Right lobe of liver (tissue), 6 donors: Measurements from ENCODE around the gene EPHB6. TPM values are rescaled to one million over a fixed set of nuclear protein-coding genes. Genes with fewer than 3 reads are reported as not detected.

Experiments
- ATAC-seq, 4 donors: fragments of 200-7000 bp; cut with Tn5 transposase; one replicate each; pipeline ENCODE4 v1.9.1; 2020; ENCODE audit warnings: mild to moderate bottlenecking in 4 of 4, moderate library complexity in 4 of 4
- DNase-seq, 3 donors: peaks; one replicate each; pipeline ENCODE4 v3.0.0-alpha.2; 2020
- H3K27ac ChIP-seq, 3 donors: fragments of 200-600 bp; one replicate each; pipeline ENCODE4 v1.8.0; 2022
- H3K27me3 ChIP-seq, 2 donors: fragments of 200-600 bp; one replicate each; pipeline ENCODE4 v1.8.0; 2022
- H3K36me3 ChIP-seq, 4 donors: fragments of 200-600 bp; sonication (generic) in 1 of 4; one replicate each; pipeline versions ENCODE4 v1.5.1 to v1.8.0; 2017 to 2022; ENCODE audit warnings: control low read depth in 1 of 4
- H3K4me1 ChIP-seq, 4 donors: fragments of 200-600 bp; sonication (generic) in 1 of 4; one replicate each; pipeline versions ENCODE4 v1.5.1 to v1.8.0; 2017 to 2022; ENCODE audit warnings: control low read depth in 1 of 4
- H3K4me3 ChIP-seq, 3 donors: fragments of 200-600 bp; one replicate each; pipeline ENCODE4 v1.8.0; 2022
- H3K9me3 ChIP-seq, 4 donors: fragments of 200-600 bp; sonication (generic) in 1 of 4; one replicate each; pipeline versions ENCODE4 v1.5.1 to v1.8.0; 2017 to 2022; ENCODE audit warnings: control low read depth in 1 of 4
- POLR2A ChIP-seq: fragments of 450-650 bp; IDR thresholded peaks from one replicate; pipeline ENCODE4 v1.6.1; 2017; ENCODE audit warnings: antibody characterized with exemption, mild to moderate bottlenecking
- WGBS: methylation state at CpG from one replicate; pipeline ENCODE4 v1.1.6; 2018; ENCODE audit warnings: low coverage, low lambda C conversion rate; ENCODE audit not compliant: insufficient coverage; ENCODE audit errors: missing lambda C conversion rate; 5-methylcytosine and 5-hydroxymethylcytosine counted together
- intact Hi-C, 2 donors: fragments of 100-400 bp; cut with DNase I; formaldehyde crosslinking; loops; one replicate each; pipeline versions ENCODE4 v1.11.2 to v1.14.1; 2022
- total RNA-seq, 6 experiments: library from RNA; depleted of rRNA in 2 of 6; stranded (reverse); fragments of >200 nt in 2 of 6; fragmentation: NEBNext Ultra II Directional in 3 of 6; extraction: Animal tissue kit (Norgen Biotek cat#: 25700) in 3 of 6; gene quantifications; one replicate each; pipeline versions ENCODE4 v1.1.0 to v1.2.4, GENCODE V29; 2016 to 2023
- TF ChIP-seq, protein P1 (sequence below), 4 donors: fragments of 200-600 bp in 3 of 4; fragments of 450-650 bp in 1 of 4; IDR thresholded peaks; one replicate each; pipeline versions ENCODE4 v1.5.1 to v1.8.0; 2016 to 2022; ENCODE audit warnings: antibody characterized with exemption in 4 of 4, mild to moderate bottlenecking in 2 of 4
- donor health status: DM: no; HTN: yes; CAD: no.
- donor health status: DM: no; HTN: no; CAD: no.
- donor health status: DM: no; HTN: no; CAD: no.
- donor health status: DM: no; HTN: yes; CAD: no.
- donor health status: DM: no; HTN: yes; CAD: no.

The EPHB6 gene
- total RNA-seq, 6 experiments from 2014 or later: 1.5 to 6.1 (median 3.2) TPM

DNA sequence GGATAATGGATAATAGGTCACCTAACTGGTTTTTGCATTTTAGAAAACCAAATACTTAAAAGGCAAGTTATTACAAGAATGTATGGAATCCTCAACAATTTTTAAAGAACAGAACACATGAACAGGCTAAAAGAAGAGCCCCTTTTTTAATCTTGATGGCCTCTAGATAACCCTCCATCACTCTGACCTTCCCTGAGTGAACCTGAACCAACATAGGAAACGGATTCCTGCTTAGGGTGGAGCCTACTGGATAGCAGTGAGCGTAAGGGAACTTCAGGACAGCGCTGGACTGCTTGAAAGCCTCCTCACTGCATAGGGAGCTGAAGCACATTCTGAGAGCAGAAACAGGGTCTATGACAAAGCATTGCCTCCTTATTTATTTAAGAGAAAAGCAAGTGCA, 58.2 kb downstream of the EPHB6 start:
- 50% methylated on average over 2 of the region's 3 CpGs for WGBS
- Histone ChIP-seq H3K27me3 (no peaks in the 10 kb centered on the region), H3K36me3 (no peaks in the 10 kb centered on the region), H3K9me3 (no peaks in the 10 kb centered on the region), H3K4me1 (no peaks in the 10 kb centered on the region), H3K4me3 (no peak overlapping the region), H3K27ac (no peak overlapping the region)
- DNase-seq: peak in 1 of 3 donors; percentile 5
- ATAC-seq: no peak
- TF ChIP-seq POLR2A: no peak
- TF ChIP-seq, protein P1, sequence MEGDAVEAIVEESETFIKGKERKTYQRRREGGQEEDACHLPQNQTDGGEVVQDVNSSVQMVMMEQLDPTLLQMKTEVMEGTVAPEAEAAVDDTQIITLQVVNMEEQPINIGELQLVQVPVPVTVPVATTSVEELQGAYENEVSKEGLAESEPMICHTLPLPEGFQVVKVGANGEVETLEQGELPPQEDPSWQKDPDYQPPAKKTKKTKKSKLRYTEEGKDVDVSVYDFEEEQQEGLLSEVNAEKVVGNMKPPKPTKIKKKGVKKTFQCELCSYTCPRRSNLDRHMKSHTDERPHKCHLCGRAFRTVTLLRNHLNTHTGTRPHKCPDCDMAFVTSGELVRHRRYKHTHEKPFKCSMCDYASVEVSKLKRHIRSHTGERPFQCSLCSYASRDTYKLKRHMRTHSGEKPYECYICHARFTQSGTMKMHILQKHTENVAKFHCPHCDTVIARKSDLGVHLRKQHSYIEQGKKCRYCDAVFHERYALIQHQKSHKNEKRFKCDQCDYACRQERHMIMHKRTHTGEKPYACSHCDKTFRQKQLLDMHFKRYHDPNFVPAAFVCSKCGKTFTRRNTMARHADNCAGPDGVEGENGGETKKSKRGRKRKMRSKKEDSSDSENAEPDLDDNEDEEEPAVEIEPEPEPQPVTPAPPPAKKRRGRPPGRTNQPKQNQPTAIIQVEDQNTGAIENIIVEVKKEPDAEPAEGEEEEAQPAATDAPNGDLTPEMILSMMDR (IDR thresholded peaks at IDR 0.05): no peak
- intact Hi-C loops: no loop called here

DNA sequence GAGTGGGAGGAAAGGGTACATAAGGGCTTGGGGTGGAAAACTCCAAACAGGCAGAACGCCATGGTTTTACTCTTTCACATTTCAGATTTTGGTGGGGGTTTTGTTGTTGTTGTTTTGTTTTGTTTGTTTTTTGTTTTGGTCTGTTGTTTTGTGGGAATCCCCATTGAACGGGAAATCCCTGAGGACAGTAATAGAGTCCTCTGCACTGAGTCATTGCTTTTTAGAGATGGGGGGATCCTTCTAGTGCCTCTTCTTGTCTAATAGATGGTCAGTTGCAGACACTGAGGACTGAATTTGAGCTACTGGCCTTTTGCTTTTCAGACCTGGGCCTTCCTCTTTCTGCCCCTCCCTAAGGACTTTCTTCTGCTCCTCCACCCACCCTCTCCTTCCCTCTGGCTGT, 58.7 kb downstream of the EPHB6 start:
- ATAC-seq (no peak), DNase-seq (peak in 1 of 3 donors; percentile 5)
- intact Hi-C loops: no loop called here
- no peaks in the 10 kb centered on the region for H3K27me3 ChIP-seq
- H3K9me3 ChIP-seq: no peaks in the 10 kb centered on the region
- 45% methylated on average over 2 of the region's 2 CpGs for WGBS
- no peak for TF ChIP-seq POLR2A
- TF ChIP-seq, protein P1 (IDR thresholded peaks at IDR 0.05): no peak
- no peaks in the 10 kb centered on the region for H3K36me3 ChIP-seq
- H3K27ac ChIP-seq: no peak overlapping the region
- H3K4me1 ChIP-seq: no peaks in the 10 kb centered on the region
- no peak overlapping the region for H3K4me3 ChIP-seq

DNA sequence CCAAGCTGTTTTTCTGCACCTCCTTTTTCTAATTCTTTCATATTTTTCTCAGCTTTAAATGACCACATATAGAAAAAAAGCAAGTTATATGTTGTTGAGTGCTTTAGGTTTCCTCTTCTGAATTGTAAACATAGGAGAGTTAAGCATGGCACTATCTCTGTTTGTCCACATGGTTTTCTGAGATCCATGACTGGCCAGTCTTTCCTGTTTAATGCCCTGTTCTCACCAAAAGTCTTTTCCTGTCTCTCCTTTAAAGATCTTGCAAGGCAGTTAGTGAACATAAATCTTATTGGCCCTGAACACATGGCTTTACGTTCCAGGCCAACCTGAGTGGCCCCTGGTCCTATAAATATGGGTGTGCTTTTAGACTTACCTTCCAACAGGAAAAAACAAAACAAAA, 59.2 kb downstream of the EPHB6 start:
- intact Hi-C loops: no loop called here
- H3K36me3 ChIP-seq: no peaks in the 10 kb centered on the region
- no peak overlapping the region for H3K27ac ChIP-seq
- no peak for ATAC-seq
- no peak overlapping the region for H3K4me3 ChIP-seq
- no peaks in the 10 kb centered on the region for H3K9me3 ChIP-seq
- H3K27me3 ChIP-seq: no peaks in the 10 kb centered on the region
- DNase-seq: no peak
- TF ChIP-seq, protein P1 (IDR thresholded peaks at IDR 0.05): no peak
- TF ChIP-seq POLR2A: no peak
- 33% methylated on average over 1 of the region's 1 CpG for WGBS
- no peaks in the 10 kb centered on the region for H3K4me1 ChIP-seq

DNA sequence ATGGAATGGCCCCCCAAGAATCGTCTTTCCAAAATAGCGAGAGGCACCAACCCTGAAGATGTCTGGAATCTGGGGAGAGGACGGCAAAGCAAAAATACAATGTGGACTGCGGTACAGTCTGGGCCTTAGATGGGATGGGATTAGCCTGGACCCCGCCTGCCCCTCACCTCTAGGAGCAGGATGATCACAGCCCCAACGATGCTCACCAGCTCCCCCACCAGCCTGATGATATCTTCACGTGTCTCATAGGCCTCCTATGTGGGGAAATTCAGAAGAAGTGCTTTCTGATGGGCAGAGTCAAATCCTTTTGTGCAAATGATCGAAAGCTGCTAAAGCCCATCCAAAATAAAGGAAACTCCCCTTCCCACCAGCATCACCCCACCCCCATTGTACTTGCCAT, 60.4 kb downstream of the EPHB6 start:
- peak in 1 of 3 donors; percentile 34 for DNase-seq

More for the DNA sequence above, 60.4 kb downstream of the EPHB6 start:
- no peak for TF ChIP-seq POLR2A
- TF ChIP-seq, protein P1 (IDR thresholded peaks at IDR 0.05): no peak
- no peaks in the 10 kb centered on the region for H3K27me3 ChIP-seq
- no peak overlapping the region for H3K4me3 ChIP-seq
- no peaks in the 10 kb centered on the region for H3K4me1 ChIP-seq
- no peaks in the 10 kb centered on the region for H3K9me3 ChIP-seq
- no peak for ATAC-seq
- H3K36me3 ChIP-seq: no peaks in the 10 kb centered on the region
- intact Hi-C loops: no loop called here
- WGBS: 30% methylated on average over 2 of the region's 8 CpGs
- H3K27ac ChIP-seq: no peak overlapping the region
